Astrocyte of the hippocampus (primary cell): ENCODE measurements around the gene THAP8.
"Not testable (repeated sequence)": the region's sequence is repeated elsewhere in the genome, so short reads cannot be mapped to it uniquely, and the experiment has no call there.

Experiments used
- DNase-seq: peaks from one replicate; pipeline ENCODE4 v3.0.0; 2011; ENCODE audit warnings: low read depth, low spot score

Gene THAP8

DNA sequence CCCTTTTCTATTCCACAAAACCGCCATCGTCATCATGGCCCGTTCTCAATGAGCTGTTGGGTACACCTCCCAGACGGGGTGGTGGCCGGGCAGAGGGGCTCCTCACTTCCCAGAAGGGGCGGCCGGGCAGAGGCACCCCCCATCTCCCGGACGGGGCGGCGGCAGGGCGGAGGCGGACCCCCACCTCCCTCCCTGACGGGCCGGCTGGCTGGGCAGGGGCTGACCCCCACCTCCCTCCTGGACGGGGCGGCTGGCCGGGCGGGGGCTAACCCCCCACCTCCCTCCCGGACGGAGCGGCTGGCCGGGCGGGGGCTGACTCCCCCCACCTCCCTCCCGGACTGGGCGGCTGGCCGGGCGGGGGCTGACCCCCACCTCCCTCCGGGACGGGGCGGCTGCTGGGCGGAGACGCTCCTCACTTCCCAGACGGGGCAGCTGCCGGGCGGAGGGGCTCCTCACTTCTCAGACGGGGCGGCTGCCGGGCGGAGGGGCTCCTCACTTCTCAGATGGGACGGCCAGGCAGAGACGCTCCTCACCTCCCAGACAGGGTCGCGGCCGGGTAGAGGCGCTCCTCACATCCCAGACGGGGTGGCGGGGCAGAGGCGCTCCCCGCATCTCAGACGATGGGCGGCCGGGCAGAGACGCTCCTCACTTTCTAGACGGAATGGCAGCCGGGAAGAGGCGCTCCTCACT is 14.9 kb upstream of the THAP8 start:
- DNase-seq = not testable (repeated sequence)

GRCh38 chr19:36067681-36068080 is 13.6 kb upstream of the THAP8 start:
- no peak for DNase-seq

DNA sequence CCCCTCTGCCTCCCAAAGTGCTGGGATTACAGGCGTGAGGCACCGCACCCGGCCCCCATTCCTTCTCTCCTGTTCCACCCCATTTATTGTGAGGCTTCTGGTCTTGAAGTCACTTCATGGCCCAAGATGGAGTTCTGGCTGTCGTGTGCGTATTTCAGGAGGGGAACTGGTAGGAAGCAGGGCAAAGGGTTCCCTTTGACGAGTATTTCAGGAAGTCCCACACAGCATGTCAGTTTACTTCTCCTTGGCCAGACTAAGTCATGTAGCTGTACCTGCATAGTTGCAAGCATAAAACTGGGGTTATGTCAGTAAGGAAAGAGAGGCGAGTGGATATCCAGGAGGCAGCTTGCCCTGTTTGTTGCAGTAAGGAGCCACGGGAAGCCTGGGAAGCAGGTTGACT is 10.7 kb upstream of the THAP8 start:
- DNase-seq = no peak

- no peak for DNase-seq
Measured at GRCh38 chr19:36061367-36061766, 7.3 kb upstream of the THAP8 start.

DNA sequence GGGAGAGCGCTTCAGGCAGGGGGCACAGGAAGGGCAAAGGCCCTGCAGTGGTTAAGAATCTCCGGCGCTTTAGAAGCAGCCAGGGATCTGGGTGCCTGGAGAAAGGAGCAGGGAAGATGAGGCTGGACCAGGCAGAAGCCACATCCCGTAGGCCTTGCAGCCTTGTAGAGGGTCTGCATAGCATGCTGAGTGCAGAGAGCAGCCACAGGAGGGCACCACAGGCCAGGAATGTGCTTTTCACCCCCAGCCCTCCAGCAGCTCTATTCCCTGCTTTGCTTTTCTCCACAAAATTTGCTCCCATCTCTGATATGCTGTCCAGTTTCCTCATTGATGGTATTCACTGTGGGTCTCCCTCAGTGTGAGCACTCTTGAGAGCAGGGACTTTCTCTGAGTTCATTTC is 6.3 kb upstream of the THAP8 start:
- DNase-seq = peak; percentile 85

DNA sequence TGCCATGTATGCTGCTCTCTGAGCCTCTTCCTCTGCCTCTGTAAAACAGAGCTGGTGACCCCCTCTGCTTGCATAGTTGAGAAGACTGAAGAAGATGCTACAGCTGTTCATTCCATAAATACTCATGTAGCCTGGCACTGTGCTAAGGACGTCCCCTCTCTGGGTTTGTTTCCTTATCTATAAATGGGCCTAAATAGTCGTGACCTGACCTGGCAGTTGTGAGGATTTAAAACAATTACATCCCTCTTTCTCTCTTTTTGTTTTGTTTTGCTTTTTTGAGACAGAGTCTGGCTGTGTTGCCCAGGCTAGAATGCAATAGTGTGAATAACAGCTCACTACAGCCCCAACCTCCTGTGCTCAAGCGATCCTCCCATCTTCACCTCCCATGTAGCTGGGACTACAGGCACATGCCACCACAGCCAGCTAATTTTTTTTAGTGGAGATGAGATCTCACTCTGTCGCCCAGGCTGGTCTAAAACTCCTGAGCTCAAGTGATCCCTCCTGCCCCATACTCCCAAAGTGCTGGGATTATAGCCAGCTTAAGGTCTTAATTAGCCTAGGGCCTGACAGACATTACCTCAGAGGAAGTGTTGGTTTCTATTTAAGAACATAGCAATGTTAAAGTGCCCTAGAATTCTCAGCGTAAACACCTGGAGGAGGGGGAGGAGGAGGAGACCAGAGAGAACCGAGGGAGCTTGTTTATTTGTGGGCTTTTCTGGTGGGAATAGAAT is 5.3 kb upstream of the THAP8 start:
- DNase-seq = no peak

- no peak for DNase-seq
Measured at GRCh38 chr19:36058481-36059179, 4.5 kb upstream of the THAP8 start.

GRCh38 chr19:36054733-36055686 is 925 bp upstream of the THAP8 start, which contains the start of gene WDR62:
Gene WDR62 (plus strand): TSS chr19:36054897. CDS start chr19:36054972, 75 bp downstream.
- peak; percentile 97 for DNase-seq

- no peak for DNase-seq
Measured at GRCh38 chr19:36051637-36052036, 2.4 kb downstream of the THAP8 start.

DNA sequence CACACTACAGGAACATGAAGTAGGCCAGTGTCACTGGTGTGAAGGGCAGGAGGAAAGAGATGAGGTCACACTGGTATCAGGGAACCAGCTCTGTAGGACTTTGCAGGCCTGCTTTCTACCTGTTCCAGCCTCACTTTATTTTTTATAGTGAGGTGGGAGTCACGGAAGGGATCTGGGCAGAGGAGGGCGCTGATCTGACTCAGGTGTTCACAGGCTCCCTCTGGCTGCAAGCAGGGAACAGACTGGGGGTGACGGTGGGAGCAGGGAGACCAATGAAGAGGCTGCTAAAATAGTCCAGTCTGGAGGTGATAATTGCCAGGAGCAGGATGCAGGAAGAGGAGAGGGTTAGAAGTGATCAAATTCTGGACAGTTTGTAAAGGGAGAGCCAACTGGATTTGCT is 2.8 kb downstream of the THAP8 start:
- no peak for DNase-seq

DNA sequence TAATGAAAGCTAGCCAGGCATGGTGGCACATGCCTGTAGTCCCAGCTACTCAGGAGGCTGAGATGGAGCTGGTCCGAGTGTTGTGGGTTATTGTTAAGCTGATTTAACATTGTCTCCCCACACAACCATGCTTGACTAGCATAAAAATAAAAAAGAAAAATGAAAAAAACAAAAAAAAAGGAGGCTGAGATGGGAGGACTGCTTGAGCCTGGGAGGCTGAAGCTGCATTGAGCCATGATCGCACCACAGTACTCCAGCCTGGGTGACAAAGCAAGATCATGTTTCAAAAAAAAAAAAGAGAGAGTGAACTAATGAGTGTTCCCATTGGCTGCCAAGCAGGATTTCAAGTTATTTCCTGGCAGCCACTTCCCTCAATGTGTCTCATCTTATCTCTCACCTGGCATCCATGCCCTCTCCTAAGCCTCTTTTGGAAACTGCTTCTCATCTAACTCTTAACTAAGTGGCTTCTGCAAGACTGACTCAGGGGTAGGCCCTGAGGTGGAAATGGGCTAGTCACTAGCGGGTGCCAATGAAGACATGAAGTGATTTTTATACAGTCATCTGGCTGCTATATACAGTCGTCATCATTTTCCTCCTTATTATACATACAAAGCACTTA is 4.9 kb downstream of the THAP8 start:
- DNase-seq = no peak

- DNase-seq = no peak
Measured at GRCh38 chr19:36047835-36048234, 6.2 kb downstream of the THAP8 start.

GRCh38 chr19:36046443-36047050 is 7.5 kb downstream of the THAP8 start:
- no peak for DNase-seq

DNA sequence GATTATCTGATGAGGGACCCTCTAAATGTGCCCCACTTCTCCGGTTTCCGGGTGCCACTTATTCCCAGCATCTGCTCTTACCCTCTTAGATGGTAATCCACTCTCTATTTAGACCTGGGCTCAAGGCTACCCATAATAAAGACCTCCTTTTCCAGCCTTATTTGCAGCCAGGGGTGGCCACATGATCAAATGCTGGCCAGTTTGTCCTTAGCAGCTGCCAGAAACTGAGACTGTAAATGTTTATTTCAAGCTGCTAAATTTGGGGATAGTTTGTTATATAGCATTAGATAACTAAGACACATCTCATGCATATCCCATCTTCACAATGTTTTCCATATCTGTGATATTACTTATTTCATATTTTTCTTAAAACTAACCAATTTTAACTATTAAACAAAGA is 10.1 kb downstream of the THAP8 start:
- no peak for DNase-seq

- peak; percentile 69 for DNase-seq
Measured at GRCh38 chr19:36041831-36042230, 12.3 kb downstream of the THAP8 start.

- not testable (repeated sequence) for DNase-seq
Measured at GRCh38 chr19:36041092-36041491, 13.0 kb downstream of the THAP8 start.

GRCh38 chr19:36040495-36040894 is 13.6 kb downstream of the THAP8 start:
- DNase-seq = no peak

GRCh38 chr19:36032251-36033104 is 21.6 kb downstream of the THAP8 start, which contains the start of gene CLIP3:
Gene CLIP3 (minus strand): TSS chr19:36032873. CDS start chr19:36032357, 516 bp downstream.
- peak; percentile 88 for DNase-seq

DNA sequence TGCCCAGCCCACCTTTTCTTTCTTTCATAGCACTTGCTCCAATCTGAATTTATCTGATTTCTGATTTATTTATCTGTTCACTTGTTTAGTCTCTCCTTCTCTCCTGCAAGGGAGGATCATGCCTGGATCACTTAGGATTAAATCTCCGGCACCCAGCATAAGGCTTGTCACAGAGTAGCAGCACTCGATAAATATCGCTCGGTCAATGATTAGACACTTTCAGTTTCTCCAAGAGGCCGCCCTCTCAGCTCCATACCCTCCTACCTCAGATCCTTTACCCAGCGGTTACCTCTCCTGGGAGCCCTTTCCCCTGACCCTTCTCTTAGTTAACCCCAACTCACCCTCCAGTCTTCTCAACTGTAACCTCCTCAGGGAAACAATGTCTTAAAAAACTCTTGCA is 22.8 kb downstream of the THAP8 start:
- no peak for DNase-seq
